Smooth muscle cell of the brain vasculature (primary cell): ENCODE results near the gene SCIMP.
"Not testable (repeated sequence)": the region's sequence is repeated elsewhere in the genome, so short reads cannot be mapped to it uniquely, and the experiment has no call there.

Experiments used
- DNase-seq: peaks from one replicate; pipeline ENCODE4 v3.0.0-alpha.2; 2012; ENCODE audit warnings: low read depth, low spot score

Gene SCIMP

GRCh38 chr17:5234645-5235576 is at the start of gene SCIMP:
TSS of gene SCIMP (minus strand) at chr17:5234860. CDS start at chr17:5234755, 105 bp downstream.
- DNase-seq: no peak

- no peak for DNase-seq
Observed at GRCh38 chr17:5283571-5284315, 49.1 kb upstream of the SCIMP start.

- DNase-seq: no peak
Observed at GRCh38 chr17:5282642-5283217, 48.1 kb upstream of the SCIMP start.

- peak; percentile 56 for DNase-seq
Observed at GRCh38 chr17:5281814-5282641, 47.4 kb upstream of the SCIMP start, which contains the start of gene RABEP1. TSS of gene RABEP1 (plus strand) at chr17:5282284. CDS start at chr17:5282487, 203 bp downstream.

GRCh38 chr17:5272322-5272721 is 37.7 kb upstream of the SCIMP start:
- no peak for DNase-seq

GRCh38 chr17:5269241-5269960 is 34.7 kb upstream of the SCIMP start:
- no peak for DNase-seq

- no peak for DNase-seq
Observed at GRCh38 chr17:5264893-5265292, 30.2 kb upstream of the SCIMP start.

- no peak for DNase-seq
Observed at GRCh38 chr17:5263441-5263840, 28.8 kb upstream of the SCIMP start.

- no peak for DNase-seq
Observed at GRCh38 chr17:5262416-5262991, 27.8 kb upstream of the SCIMP start.

- no peak for DNase-seq
Observed at GRCh38 chr17:5260542-5260941, 25.9 kb upstream of the SCIMP start.

GRCh38 chr17:5257124-5257523 is 22.5 kb upstream of the SCIMP start:
- DNase-seq: no peak

- no peak for DNase-seq
Observed at GRCh38 chr17:5254903-5255521, 20.4 kb upstream of the SCIMP start.

- DNase-seq: no peak
Observed at GRCh38 chr17:5254414-5254813, 19.8 kb upstream of the SCIMP start.

GRCh38 chr17:5249615-5250014 is 15.0 kb upstream of the SCIMP start:
- DNase-seq: peak; percentile 51

- no peak for DNase-seq
Observed at GRCh38 chr17:5248821-5249479, 14.3 kb upstream of the SCIMP start.

- DNase-seq: no peak
Observed at GRCh38 chr17:5247621-5248020, 13.0 kb upstream of the SCIMP start.

GRCh38 chr17:5241861-5242671 is 7.4 kb upstream of the SCIMP start:
- no peak for DNase-seq

GRCh38 chr17:5239769-5240168 is 5.1 kb upstream of the SCIMP start:
- not testable (repeated sequence) for DNase-seq
